GM12878 (cell line): ENCODE measurements around the gene SCYL3. TPM values are rescaled to one million over a fixed set of nuclear protein-coding genes. Genes with fewer than 3 reads are reported as not detected.

Experiments
- ATAC-seq: fragments of 200-7000 bp; cut with Tn5 transposase; 3 replicates; pipeline ENCODE4 v1.9.1; 2020; ENCODE audit warnings: mild to moderate bottlenecking, moderate library complexity
- BruUV-seq: library from RNA; stranded (reverse); fragments of 400-500 nt; replicated peaks from 2 replicates; lab custom pipeline; 2021; lab: Mats Ljungman, UMichigan
- CTCF ChIA-PET: fragments of 300-600 bp; sonication (Branson Sonifier 250); formaldehyde crosslinking; extraction: SDS; loops from one replicate; lab custom pipeline; 2021; ENCODE audit warnings: inconsistent platforms; lab: Yijun Ruan, JAX
- POLR2A ChIA-PET: fragments of 350-600 bp; formaldehyde crosslinking; extraction: SDS; loops from one replicate; lab custom pipeline; 2021; ENCODE audit warnings: inconsistent platforms; lab: Charles Lee
- RAD21 ChIA-PET: fragments of 300-600 bp; sonication (Branson Sonifier 250); formaldehyde crosslinking; loops from one replicate; lab custom pipeline; 2023; ENCODE audit warnings: antibody characterized with exemption; ENCODE audit not compliant: unreplicated experiment; lab: Charles Lee
- SMC1A ChIA-PET: fragments of 300-600 bp; sonication (Branson Sonifier 250); formaldehyde crosslinking; loops from one replicate; lab custom pipeline; 2023; ENCODE audit not compliant: unreplicated experiment, uncharacterized antibody; lab: Charles Lee
- DNase-seq: peaks from one replicate; pipeline ENCODE4 v3.0.0-alpha.2; 2011; ENCODE audit warnings: low read depth, low spot score
- FAIRE-seq: peaks from 3 replicates; lab custom pipeline; 2011; peaks lifted over from hg19 to GRCh38; lab: Jason Lieb, UNC
- H2AFZ ChIP-seq: 2 replicates; pipeline ENCODE4 v1.6.0; 2011; ENCODE audit warnings: low read depth, low read length, control low read depth; ENCODE audit not compliant: control insufficient read depth
- H3K27ac ChIP-seq: 2 replicates; pipeline ENCODE4 v1.5.1; 2011; ENCODE audit warnings: control low read depth; ENCODE audit not compliant: control insufficient read depth, insufficient read depth
- H3K27me3 ChIP-seq, 2 experiments: replicated peaks in 1 of 2; 2 replicates each; pipeline versions ENCODE4 v1.6.0 to v1.6.1; 2011; ENCODE audit warnings: low read length in 1 of 2; ENCODE audit not compliant: control insufficient read depth in 2 of 2, insufficient read depth in 2 of 2
- H3K36me3 ChIP-seq, 2 experiments: 2 replicates each; pipeline ENCODE4 v1.5.1; 2011; ENCODE audit warnings: low read length in 1 of 2; ENCODE audit not compliant: control insufficient read depth in 2 of 2, insufficient read depth in 2 of 2
- H3K4me1 ChIP-seq: 2 replicates; pipeline ENCODE4 v1.6.1; 2011; ENCODE audit warnings: mild to moderate bottlenecking, low read length, moderate library complexity, mixed read lengths; ENCODE audit not compliant: control insufficient read depth, insufficient read depth
- H3K4me2 ChIP-seq: 2 replicates; pipeline ENCODE4 v1.6.0; 2011; ENCODE audit warnings: control low read depth; ENCODE audit not compliant: control insufficient read depth, insufficient read depth
- H3K4me3 ChIP-seq: fragments of 200-600 bp; sonication (generic); 2 replicates; pipeline ENCODE4 v1.5.1; 2016
- H3K79me2 ChIP-seq: 2 replicates; pipeline ENCODE4 v1.6.0; 2011; ENCODE audit warnings: low read length; ENCODE audit not compliant: control insufficient read depth, insufficient read depth
- H3K9ac ChIP-seq: 2 replicates; pipeline ENCODE4 v1.8.0; 2011; ENCODE audit warnings: low read length, control low read depth, mixed read lengths; ENCODE audit not compliant: control insufficient read depth, insufficient read depth
- H3K9me3 ChIP-seq: replicated peaks from 3 replicates; pipeline ENCODE4 v1.5.1; 2011; ENCODE audit warnings: mild to moderate bottlenecking, low read length; ENCODE audit not compliant: control insufficient read depth, insufficient read depth
- H4K20me1 ChIP-seq: 2 replicates; pipeline ENCODE4 v1.6.0; 2011; ENCODE audit not compliant: control insufficient read depth, insufficient read depth
- BMI1 ChIP-seq: fragments of 450-650 bp; IDR thresholded peaks from 2 replicates; pipeline ENCODE4 v1.6.1; 2016; ENCODE audit warnings: mild to moderate bottlenecking, moderate library complexity, borderline replicate concordance
- EGR1 ChIP-seq, 2 experiments: IDR thresholded peaks; 1 replicate in 1 of 2; 2 replicates in 1 of 2; pipeline ENCODE4 v1.6.1; 2011 to 2012; ENCODE audit warnings: low read depth in 2 of 2, low read length in 2 of 2, borderline replicate concordance in 1 of 2, mild to moderate bottlenecking in 1 of 2, moderate library complexity in 1 of 2
- ELK1 ChIP-seq: IDR thresholded peaks from 2 replicates; pipeline ENCODE4 v1.6.1; 2012; ENCODE audit warnings: low read depth, low read length, improper control_type of control experiment
- EZH2 ChIP-seq: IDR thresholded peaks from 2 replicates; pipeline ENCODE4 v1.6.1; 2012; ENCODE audit warnings: low read depth, mild to moderate bottlenecking, control low read depth, inconsistent platforms, low read length, borderline replicate concordance; ENCODE audit not compliant: control insufficient read depth
- GATAD2B ChIP-seq: fragments of 450-650 bp; conservative IDR thresholded peaks from 2 replicates; pipeline ENCODE4 v1.6.1; 2017; ENCODE audit warnings: low read depth, mild to moderate bottlenecking, moderate library complexity
- HDGF ChIP-seq: fragments of 450-650 bp; IDR thresholded peaks from 2 replicates; pipeline ENCODE4 v1.6.1; 2016; ENCODE audit warnings: antibody characterized with exemption
- IKZF2 ChIP-seq, 2 experiments: fragments of 450-650 bp; IDR thresholded peaks; 2 replicates each; pipeline ENCODE4 v1.6.1; 2017; ENCODE audit warnings: mild to moderate bottlenecking in 2 of 2, moderate library complexity in 2 of 2
- KLF5 ChIP-seq: fragments of 450-650 bp; IDR thresholded peaks from 2 replicates; pipeline ENCODE4 v1.6.1; 2014; ENCODE audit warnings: mild to moderate bottlenecking; ENCODE audit not compliant: partially characterized antibody
- MTA3 ChIP-seq: IDR thresholded peaks from 2 replicates; pipeline ENCODE4 v1.6.1; 2012; ENCODE audit warnings: low read length, inconsistent platforms, borderline replicate concordance
- NFXL1 ChIP-seq: fragments of 450-650 bp; IDR thresholded peaks from 2 replicates; pipeline ENCODE4 v1.6.1; 2017; ENCODE audit warnings: antibody characterized with exemption, mild to moderate bottlenecking, borderline replicate concordance
- NR2C1 ChIP-seq: fragments of 450-650 bp; IDR thresholded peaks from 2 replicates; pipeline ENCODE4 v1.6.1; 2017; ENCODE audit warnings: antibody characterized with exemption, mild to moderate bottlenecking, moderate library complexity
- POLR2AphosphoS5 ChIP-seq: IDR thresholded peaks from 2 replicates; pipeline ENCODE4 v1.6.1; 2011; ENCODE audit warnings: mild to moderate bottlenecking, low read length, inconsistent platforms
- PRDM15 ChIP-seq: fragments of 450-650 bp; formaldehyde crosslinking; IDR thresholded peaks from 2 replicates; pipeline ENCODE4 v1.4.0; 2020; ENCODE audit warnings: mild to moderate bottlenecking, moderate library complexity
- RAD51 ChIP-seq: fragments of 450-650 bp; IDR thresholded peaks from 2 replicates; pipeline ENCODE4 v1.6.1; 2016; ENCODE audit warnings: moderate library complexity, mild to moderate bottlenecking, inconsistent platforms
- RELA ChIP-seq: fragments of 450-650 bp; IDR thresholded peaks from 2 replicates; pipeline ENCODE4 v1.8.0; 2014; ENCODE audit warnings: borderline replicate concordance; ENCODE audit not compliant: partially characterized antibody
- SMAD1 ChIP-seq: fragments of 450-650 bp; IDR thresholded peaks from 2 replicates; pipeline ENCODE4 v1.6.1; 2018; ENCODE audit warnings: mild to moderate bottlenecking, low read depth; ENCODE audit not compliant: partially characterized antibody
- STAT1 ChIP-seq: fragments of 450-650 bp; conservative IDR thresholded peaks from 2 replicates; pipeline ENCODE4 v1.6.1; 2014; ENCODE audit warnings: antibody characterized with exemption, mild to moderate bottlenecking
- TCF7 ChIP-seq: IDR thresholded peaks from 2 replicates; pipeline ENCODE4 v1.6.1; 2014; ENCODE audit warnings: antibody characterized with exemption, borderline replicate concordance
- WRNIP1 ChIP-seq: IDR thresholded peaks from 2 replicates; pipeline ENCODE4 v1.6.1; 2011; ENCODE audit warnings: low read depth, low read length, improper control_type of control experiment, borderline replicate concordance
- ZZZ3 ChIP-seq: IDR thresholded peaks from 2 replicates; pipeline ENCODE4 v1.6.1; 2011; ENCODE audit warnings: low read depth; ENCODE audit not compliant: control insufficient read depth, insufficient read length
- WGBS: methylation state at CpG from one replicate; pipeline ENCODE4 v1.1.6; 2016; ENCODE audit warnings: low lambda C conversion rate; ENCODE audit not compliant: insufficient replicate concordance, insufficient coverage; ENCODE audit errors: missing lambda C conversion rate; 5-methylcytosine and 5-hydroxymethylcytosine counted together
- in situ Hi-C: fragments of 300-500 bp; cut with MboI; formaldehyde crosslinking; loops from 9 replicates; pipeline ENCODE4 v1.14.3; 2018; ENCODE audit warnings: mixed read lengths
- intact Hi-C: fragments of 100-400 bp; cut with micrococcal nuclease; formaldehyde crosslinking; loops from one replicate; pipeline ENCODE4 v1.14.2; 2022; ENCODE audit not compliant: unreplicated experiment
- polyA plus RNA-seq, 11 experiments: library from polyadenylated mRNA; depleted of rRNA in 4 of 11; unstranded in 6 of 11; stranded (reverse) in 5 of 11; fragments of >200 nt; fragmentation: Nextera tagmentation in 4 of 11; fragmentation: Illumina TruSeq in 1 of 11; extraction: Ambion mirVana in 4 of 11; extraction: Trizol in 1 of 11; gene quantifications; 1 replicate in 1 of 11; 2 replicates in 10 of 11; pipeline versions ENCODE4 v1.2.1 to v1.2.3, GENCODE V29; 2011 to 2016; ENCODE audit warnings: inconsistent platforms in 2 of 11, missing spikeins in 2 of 11, low read depth in 1 of 11
- total RNA-seq, 4 experiments: library from RNA; depleted of rRNA in 3 of 4; stranded (reverse); fragments of >200 nt in 3 of 4; fragmentation: Illumina TruSeq in 1 of 4; extraction: Trizol in 1 of 4; gene quantifications; 2 replicates each; pipeline versions ENCODE4 v1.2.1 to v1.2.3, GENCODE V29; 2013 to 2021

Gene SCYL3
- total and polyA plus RNA-seq, 10 of the 15 experiments (the other 5 are each of a cell fraction or from before 2014, with no cell fraction given) = 4.3 to 14.3 (median 10.3) TPM

GRCh38 chr1:169858467-169858866 is 35.2 kb downstream of the SCYL3 start (continued):
- TF ChIP-seq PRDM15 (CRISPR knock-in tag) (no peak), EGR1 (IDR thresholded peaks at IDR 0.05; ENCODE audit: borderline replicate concordance in 1 of 2, low read depth in 2 of 2, low read length in 2 of 2) (no peak)

- Histone ChIP-seq H3K4me2 (no peak overlapping the region), H2AFZ (no peak overlapping the region), H3K27me3 (no peaks in the 10 kb centered on the region), H3K36me3 (peaks cover 13 to 57% of the 10 kb centered on the region in 2 experiments), H3K79me2 (no peaks in the 10 kb centered on the region), H3K4me3 (no peak overlapping the region), H3K4me1 (no peaks in the 10 kb centered on the region), H3K9ac (no peak overlapping the region), H3K27ac (no peak overlapping the region)
- RAD21 ChIA-PET = interaction anchor here (0.7 to 1.5 kb wide), 7 partner anchors 27 to 65 kb away, joined by 3 to 5 read pairs (median 3); no protein-coding TSS in a partner anchor
- no peak for ATAC-seq
- FAIRE-seq = no peak
- intact Hi-C loops = no loop called here
- CTCF ChIA-PET = interaction anchor here (0.6 to 2.1 kb wide), 9 partner anchors 9 to 251 kb away, joined by 3 to 10 read pairs (median 3); no protein-coding TSS in a partner anchor
- BruUV-seq = no TSS peak
- no peak for DNase-seq
- POLR2A ChIA-PET = interaction anchor here (0.6 kb wide), 1 partner anchor 58 kb away, joined by 7 read pairs; no protein-coding TSS in a partner anchor
- SMC1A ChIA-PET = interaction anchor here (0.9 to 2.0 kb wide), 17 partner anchors 9 to 1771 kb away, joined by 3 to 6 read pairs (median 3); no protein-coding TSS in a partner anchor
- TF ChIP-seq KLF5 (no peak), BMI1 (no peak), IKZF2 (IDR thresholded peaks at IDR 0.05) (no peak), NR2C1 (no peak), MTA3 (no peak), HDGF (no peak), RELA (no peak), GATAD2B (no peak), EZH2 (no peak), STAT1 (no peak), WRNIP1 (no peak), ZZZ3 (no peak), ELK1 (no peak), POLR2AphosphoS5 (no peak), TCF7 (no peak), SMAD1 (no peak), NFXL1 (no peak), RAD51 (no peak)
- TF ChIP-seq, all 136 proteins: peak for 0
- H4K20me1 ChIP-seq = no peaks in the 10 kb centered on the region
- in situ Hi-C loops = no loop called here
- WGBS = 35% methylated on average over 1 of the region's 1 CpG
- no peaks in the 10 kb centered on the region for H3K9me3 ChIP-seq
Observed at GRCh38 chr1:169853341-169853740, 40.4 kb downstream of the SCYL3 start.
